ENCODE results near the gene WDR46.
"Not testable (repeated sequence)": the region's sequence is repeated elsewhere in the genome, so short reads cannot be mapped to it uniquely, and the experiment has no call there.

The WDR46 gene

GRCh38 chr6:33277663-33278391 is 11.2 kb downstream of the WDR46 start:
- H3K9ac ChIP-seq (ENCODE audit: low read depth in 1 of 2, low read length in 2 of 2): peak overlapping the region; percentile 75 to 86
- peak overlapping the region; percentile 85 for H3K27ac ChIP-seq (ENCODE audit: low read depth, low read length)
- no peaks in the 10 kb centered on the region for H3K27me3 ChIP-seq (ENCODE audit: control insufficient read depth in 1 of 2, insufficient read depth in 2 of 2, low read length in 2 of 2)
- H3K4me3 ChIP-seq (ENCODE audit: low read depth in 1 of 2, low read length in 2 of 2): peak overlapping the region; percentile 80 to 85
- peaks cover 36 to 58% of the 10 kb centered on the region in 2 donors for H3K36me3 ChIP-seq (ENCODE audit: control insufficient read depth in 1 of 2, insufficient read depth in 2 of 2, low read length in 2 of 2)
- H3K4me1 ChIP-seq (ENCODE audit: control insufficient read depth in 1 of 2, insufficient read depth in 2 of 2, low read length in 2 of 2): peaks cover 41 to 51% of the 10 kb centered on the region in 2 donors
- H3K9me3 ChIP-seq (ENCODE audit: control insufficient read depth in 1 of 2, low read length in 2 of 2): no peaks in the 10 kb centered on the region

- Histone ChIP-seq H3K27me3 (ENCODE audit: control insufficient read depth in 1 of 2, insufficient read depth in 2 of 2, low read length in 2 of 2) (no peaks in the 10 kb centered on the region), H3K9ac (ENCODE audit: low read depth in 1 of 2, low read length in 2 of 2) (peak within 1 kb of the TSS; percentile 75 to 86), H3K36me3 (ENCODE audit: control insufficient read depth in 1 of 2, insufficient read depth in 2 of 2, low read length in 2 of 2) (peaks cover 36 to 58% of the 10 kb centered on the region in 2 donors), H3K4me3 (ENCODE audit: low read depth in 1 of 2, low read length in 2 of 2) (peak within 1 kb of the TSS; percentile 80 to 85), H3K27ac (ENCODE audit: low read depth, low read length) (peak within 1 kb of the TSS; percentile 85), H3K9me3 (ENCODE audit: control insufficient read depth in 1 of 2, low read length in 2 of 2) (no peaks in the 10 kb centered on the region), H3K4me1 (ENCODE audit: control insufficient read depth in 1 of 2, insufficient read depth in 2 of 2, low read length in 2 of 2) (peaks cover 45 to 57% of the 10 kb centered on the region in 2 donors)
These were observed 12.0 kb downstream of the WDR46 start, which contains the start of gene B3GALT4 for GRCh38 chr6:33276864-33277662. TSS of gene B3GALT4 (plus strand) at chr6:33277123. CDS start at chr6:33277420, 297 bp downstream.

GRCh38 chr6:33276581-33276863 is 12.5 kb downstream of the WDR46 start:
- Histone ChIP-seq H3K27ac (ENCODE audit: low read depth, low read length) (peak overlapping the region; percentile 80), H3K36me3 (ENCODE audit: control insufficient read depth in 1 of 2, insufficient read depth in 2 of 2, low read length in 2 of 2) (peaks cover 33 to 53% of the 10 kb centered on the region in 2 donors), H3K4me3 (ENCODE audit: low read depth in 1 of 2, low read length in 2 of 2) (peak overlapping the region; percentile 80 to 85), H3K9ac (ENCODE audit: low read depth in 1 of 2, low read length in 2 of 2) (peak overlapping the region; percentile 75 to 86), H3K4me1 (ENCODE audit: control insufficient read depth in 1 of 2, insufficient read depth in 2 of 2, low read length in 2 of 2) (peaks cover 45 to 57% of the 10 kb centered on the region in 2 donors), H3K9me3 (ENCODE audit: control insufficient read depth in 1 of 2, low read length in 2 of 2) (no peaks in the 10 kb centered on the region), H3K27me3 (ENCODE audit: control insufficient read depth in 1 of 2, insufficient read depth in 2 of 2, low read length in 2 of 2) (no peaks in the 10 kb centered on the region)

GRCh38 chr6:33275795-33276580 is 13.1 kb downstream of the WDR46 start:
- Histone ChIP-seq H3K36me3 (ENCODE audit: control insufficient read depth in 1 of 2, insufficient read depth in 2 of 2, low read length in 2 of 2) (peaks cover 28 to 49% of the 10 kb centered on the region in 2 donors), H3K4me1 (ENCODE audit: control insufficient read depth in 1 of 2, insufficient read depth in 2 of 2, low read length in 2 of 2) (peaks cover 47 to 59% of the 10 kb centered on the region in 2 donors), H3K9ac (ENCODE audit: low read depth in 1 of 2, low read length in 2 of 2) (peak overlapping the region; percentile 75 to 86), H3K4me3 (ENCODE audit: low read depth in 1 of 2, low read length in 2 of 2) (peak overlapping the region; percentile 80 to 85)
- H3K9me3 ChIP-seq (ENCODE audit: control insufficient read depth in 1 of 2, low read length in 2 of 2); H3K27me3 ChIP-seq (ENCODE audit: control insufficient read depth in 1 of 2, insufficient read depth in 2 of 2, low read length in 2 of 2); H3K27ac ChIP-seq (ENCODE audit: low read depth, low read length): not testable (repeated sequence)

- Histone ChIP-seq H3K4me3 (ENCODE audit: low read depth in 1 of 2, low read length in 2 of 2) (peak overlapping the region; percentile 81 to 98), H3K4me1 (ENCODE audit: control insufficient read depth in 1 of 2, insufficient read depth in 2 of 2, low read length in 2 of 2) (peaks cover 49 to 61% of the 10 kb centered on the region in 2 donors), H3K36me3 (ENCODE audit: control insufficient read depth in 1 of 2, insufficient read depth in 2 of 2, low read length in 2 of 2) (peaks cover 26 to 37% of the 10 kb centered on the region in 2 donors), H3K27me3 (ENCODE audit: control insufficient read depth in 1 of 2, insufficient read depth in 2 of 2, low read length in 2 of 2) (no peaks in the 10 kb centered on the region), H3K27ac (ENCODE audit: low read depth, low read length) (no peak overlapping the region), H3K9ac (ENCODE audit: low read depth in 1 of 2, low read length in 2 of 2) (peak overlapping the region; percentile 35 to 98), H3K9me3 (ENCODE audit: control insufficient read depth in 1 of 2, low read length in 2 of 2) (no peaks in the 10 kb centered on the region)
These were observed 14.8 kb downstream of the WDR46 start for GRCh38 chr6:33273924-33274902.

GRCh38 chr6:33273129-33273923 is 15.7 kb downstream of the WDR46 start:
- H3K9ac ChIP-seq (ENCODE audit: low read depth in 1 of 2, low read length in 2 of 2): peak overlapping the region; percentile 78 to 98
- H3K4me3 ChIP-seq (ENCODE audit: low read depth in 1 of 2, low read length in 2 of 2): peak overlapping the region; percentile 81 to 98
- no peak overlapping the region for H3K27ac ChIP-seq (ENCODE audit: low read depth, low read length)
- H3K27me3 ChIP-seq (ENCODE audit: control insufficient read depth in 1 of 2, insufficient read depth in 2 of 2, low read length in 2 of 2): no peaks in the 10 kb centered on the region
- H3K36me3 ChIP-seq (ENCODE audit: control insufficient read depth in 1 of 2, insufficient read depth in 2 of 2, low read length in 2 of 2): peaks cover 35 to 42% of the 10 kb centered on the region in 2 donors
- H3K4me1 ChIP-seq (ENCODE audit: control insufficient read depth in 1 of 2, insufficient read depth in 2 of 2, low read length in 2 of 2): peaks cover 45 to 61% of the 10 kb centered on the region in 2 donors
- no peaks in the 10 kb centered on the region for H3K9me3 ChIP-seq (ENCODE audit: control insufficient read depth in 1 of 2, low read length in 2 of 2)

- Histone ChIP-seq H3K9ac (ENCODE audit: low read depth in 1 of 2, low read length in 2 of 2) (peak overlapping the region; percentile 78 to 98), H3K4me3 (ENCODE audit: low read depth in 1 of 2, low read length in 2 of 2) (peak overlapping the region; percentile 81 to 98), H3K36me3 (ENCODE audit: control insufficient read depth in 1 of 2, insufficient read depth in 2 of 2, low read length in 2 of 2) (peaks cover 43 to 50% of the 10 kb centered on the region in 2 donors), H3K27ac (ENCODE audit: low read depth, low read length) (peak overlapping the region; percentile 74), H3K9me3 (ENCODE audit: control insufficient read depth in 1 of 2, low read length in 2 of 2) (no peaks in the 10 kb centered on the region), H3K4me1 (ENCODE audit: control insufficient read depth in 1 of 2, insufficient read depth in 2 of 2, low read length in 2 of 2) (peaks cover 41 to 52% of the 10 kb centered on the region in 2 donors), H3K27me3 (ENCODE audit: control insufficient read depth in 1 of 2, insufficient read depth in 2 of 2, low read length in 2 of 2) (no peaks in the 10 kb centered on the region)
These were observed 16.5 kb downstream of the WDR46 start for GRCh38 chr6:33272275-33273128.
